Measurements from ENCODE around the gene ZNF22.
A peak's percentile ranks its signal among the peaks of the same experiment; 100 is the strongest.

The ZNF22 gene

GRCh38 chr10:45000752-45001380 is at the start of gene ZNF22:
Gene ZNF22 (plus strand): TSS chr10:45000923. CDS start chr10:45003369, 2,446 bp downstream.
- peak; percentile 52 to 62 for DNase-seq (ENCODE audit: low read depth in 2 of 2)

DNA sequence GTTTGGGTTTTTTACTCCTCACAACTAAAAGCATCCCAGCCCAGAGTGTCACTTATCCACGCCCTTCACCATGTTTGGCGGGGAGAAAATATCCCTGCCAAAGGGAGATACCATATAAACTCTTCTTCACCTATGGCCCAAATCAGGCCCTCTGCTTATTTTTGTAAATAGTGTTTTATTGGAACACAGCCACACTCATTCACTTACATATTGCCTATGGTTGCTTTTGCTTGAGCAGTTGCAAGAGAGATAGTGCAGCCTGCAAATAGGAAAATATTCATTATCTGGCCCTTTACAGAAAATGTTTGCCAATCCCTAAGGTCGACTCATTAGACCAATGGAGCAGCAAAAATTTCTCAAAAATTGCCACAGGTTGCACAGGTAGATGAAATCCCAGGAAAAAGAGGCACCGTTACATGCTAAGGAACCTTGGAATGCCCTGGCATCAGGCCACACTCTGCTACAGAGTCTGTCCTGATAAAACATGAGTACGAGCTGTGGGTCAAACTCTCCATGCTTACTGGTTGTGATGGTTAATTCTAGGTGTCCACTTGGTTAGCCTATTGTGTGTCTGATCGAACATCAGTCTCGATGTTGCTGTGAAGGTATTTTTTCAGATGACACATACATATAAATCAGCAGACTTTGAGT is 49.0 kb upstream of the ZNF22 start:
- no peak for DNase-seq (ENCODE audit: low read depth in 2 of 2)

- DNase-seq (ENCODE audit: low read depth in 2 of 2) = no peak
These were observed 47.9 kb upstream of the ZNF22 start for GRCh38 chr10:44952779-44953231.

- no peak for DNase-seq (ENCODE audit: low read depth in 2 of 2)
These were observed 46.7 kb upstream of the ZNF22 start for GRCh38 chr10:44954042-44954441.

- no peak for DNase-seq (ENCODE audit: low read depth in 2 of 2)
These were observed 45.8 kb upstream of the ZNF22 start for GRCh38 chr10:44954962-44955361.

- DNase-seq (ENCODE audit: low read depth in 2 of 2) = no peak
These were observed 45.2 kb upstream of the ZNF22 start for GRCh38 chr10:44955413-44956070.

- no peak for DNase-seq (ENCODE audit: low read depth in 2 of 2)
These were observed 44.5 kb upstream of the ZNF22 start for GRCh38 chr10:44956226-44956625.

GRCh38 chr10:44956717-44957706 is 43.7 kb upstream of the ZNF22 start:
- no peak for DNase-seq (ENCODE audit: low read depth in 2 of 2)

DNA sequence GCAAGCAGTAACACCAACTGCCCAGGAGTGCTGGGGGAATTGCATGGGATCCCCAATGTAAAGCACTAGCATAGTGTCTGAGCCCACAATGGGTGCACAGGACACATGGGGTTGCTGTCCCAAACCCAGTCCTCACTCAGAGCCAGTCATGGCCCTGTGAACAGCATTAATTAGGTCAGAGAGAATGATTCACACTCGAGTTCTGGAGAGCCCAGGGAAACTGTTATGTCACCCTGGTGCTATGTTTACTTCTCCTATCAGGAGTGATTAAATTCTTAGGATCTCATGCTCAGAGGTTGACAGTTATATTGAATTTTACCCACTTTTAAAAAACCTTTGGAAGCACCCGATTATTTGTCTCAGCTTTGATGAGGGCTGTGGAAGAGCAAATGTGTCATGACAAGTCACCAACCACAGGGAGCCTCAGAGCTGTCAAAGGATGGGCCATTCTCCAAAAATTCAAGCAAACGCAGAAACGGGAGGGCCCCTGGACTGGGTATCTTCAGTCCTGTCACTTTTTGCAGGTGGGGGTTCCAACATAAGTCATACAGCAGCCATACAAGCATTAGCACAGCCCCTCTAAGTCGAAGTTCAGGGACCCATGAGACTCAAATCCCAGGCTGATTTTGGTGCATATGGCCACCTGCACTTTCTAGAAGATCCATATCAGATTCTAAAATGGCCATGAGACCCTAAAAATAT is 42.4 kb upstream of the ZNF22 start:
- DNase-seq (ENCODE audit: low read depth in 2 of 2) = no peak

- no peak for DNase-seq (ENCODE audit: low read depth in 2 of 2)
These were observed 41.9 kb upstream of the ZNF22 start for GRCh38 chr10:44958898-44959246.

DNA sequence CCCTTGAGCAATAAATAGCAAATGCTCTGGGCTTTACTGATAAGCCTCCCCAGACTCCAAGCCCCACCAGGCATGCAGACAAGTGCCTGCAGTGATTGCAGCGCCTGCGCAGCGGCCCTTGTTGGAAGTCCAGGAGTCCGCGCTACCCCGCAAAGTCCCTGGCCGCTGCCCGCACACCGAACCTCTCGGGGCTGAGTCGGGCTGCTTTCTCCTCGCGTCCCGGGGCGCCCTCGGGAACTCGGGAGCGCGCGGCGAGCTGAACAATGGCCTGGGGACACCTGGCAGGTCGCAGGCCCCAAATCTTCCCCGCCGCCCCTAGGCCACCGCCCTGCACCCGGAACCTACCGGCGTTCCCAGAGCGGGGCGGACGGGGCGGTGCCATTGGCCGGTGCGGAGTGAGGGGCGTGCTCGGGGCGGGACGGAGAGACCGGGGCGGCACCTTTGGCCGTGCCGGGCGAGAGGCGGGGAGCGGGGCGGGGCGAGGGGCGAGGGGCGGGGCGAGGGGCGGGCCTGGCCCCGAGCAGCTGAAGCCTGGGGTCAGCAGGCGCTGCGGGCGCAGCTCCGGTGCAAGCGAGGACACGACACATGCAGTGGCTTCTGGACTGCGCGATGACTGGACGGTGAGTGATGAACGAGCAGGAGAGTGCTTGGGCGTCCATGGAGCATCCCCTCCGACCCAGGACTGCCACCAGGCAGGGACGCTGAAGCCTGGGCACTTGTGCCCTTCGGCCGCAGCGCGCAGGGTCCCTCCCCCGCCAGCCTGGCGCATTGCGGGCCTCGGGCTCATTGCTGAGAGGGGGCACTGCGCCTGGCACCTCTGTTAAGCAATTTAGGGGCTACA is 41.3 kb upstream of the ZNF22 start, which contains the start of gene RASSF4:
RASSF4 (plus strand) TSS at position 556 of the 841 bp plus-strand sequence. CDS start 10,401 bp downstream, outside the sequence.
- DNase-seq (ENCODE audit: low read depth in 2 of 2) = peak; percentile 83 to 86

- DNase-seq (ENCODE audit: low read depth in 2 of 2) = no peak
These were observed 40.6 kb upstream of the ZNF22 start for GRCh38 chr10:44960088-44960460.

GRCh38 chr10:44960482-44961229 is 40.1 kb upstream of the ZNF22 start:
- no peak for DNase-seq (ENCODE audit: low read depth in 2 of 2)

DNA sequence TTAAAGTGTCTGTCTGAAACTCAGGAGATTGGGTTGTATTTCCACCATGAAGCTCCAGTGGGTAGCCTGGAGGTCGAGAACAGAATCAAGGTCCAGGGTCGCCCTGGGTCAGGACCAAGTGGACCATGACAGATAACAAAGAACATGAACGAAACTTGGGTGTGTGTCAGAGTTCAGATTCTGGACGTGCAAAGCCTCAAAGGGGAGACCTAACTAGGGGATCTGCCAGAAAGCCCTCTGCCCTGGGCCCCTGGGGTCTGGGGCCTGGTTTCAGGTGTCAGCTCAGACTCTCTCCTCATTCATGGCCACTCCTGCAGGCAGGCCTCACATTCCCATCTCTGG is 39.5 kb upstream of the ZNF22 start:
- DNase-seq (ENCODE audit: low read depth in 2 of 2) = no peak

GRCh38 chr10:44961931-44962750 is 38.6 kb upstream of the ZNF22 start:
- no peak for DNase-seq (ENCODE audit: low read depth in 2 of 2)

- no peak for DNase-seq (ENCODE audit: low read depth in 2 of 2)
These were observed 37.6 kb upstream of the ZNF22 start for GRCh38 chr10:44962870-44963738.

DNA sequence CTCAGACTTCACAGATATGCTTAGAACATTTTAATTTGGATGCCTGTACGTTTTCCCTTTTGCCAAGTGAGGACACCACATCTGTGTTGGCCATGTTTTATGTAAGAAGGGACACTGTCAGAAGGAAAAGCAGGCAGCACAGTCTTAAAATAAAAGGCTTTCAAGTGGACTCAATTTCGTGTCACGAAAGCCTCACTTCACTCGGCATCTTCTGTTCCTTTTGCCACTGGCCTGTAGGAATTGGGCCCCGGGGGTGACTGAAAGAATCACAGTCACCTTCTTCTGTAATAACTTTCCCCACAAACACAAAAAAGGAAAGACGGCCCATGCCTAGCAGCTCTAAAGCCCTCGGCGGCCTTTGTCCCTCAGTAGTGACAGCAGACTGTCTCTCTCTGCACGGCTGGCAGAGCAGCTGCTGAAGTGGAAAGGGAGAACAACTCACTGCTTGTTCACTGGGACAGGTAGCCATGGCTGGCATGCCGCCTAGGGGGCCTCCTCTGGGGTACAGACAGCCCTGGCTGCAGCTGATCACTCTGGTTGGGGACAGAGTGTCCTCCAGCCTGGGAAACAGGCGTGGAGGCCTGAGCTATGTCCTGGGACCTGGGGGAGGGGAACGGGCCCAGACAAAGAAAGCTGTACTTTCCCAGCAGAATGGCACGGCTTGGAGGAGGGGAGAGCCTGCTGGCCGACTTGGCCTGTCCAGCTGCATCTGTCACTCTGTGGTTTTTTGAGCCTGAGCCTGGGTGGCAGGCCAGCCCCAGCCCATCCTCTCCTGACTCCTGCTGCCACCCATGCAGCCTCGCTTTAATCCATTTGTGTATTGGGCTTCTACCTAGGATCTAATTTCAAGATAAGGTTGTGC is 36.7 kb upstream of the ZNF22 start:
- DNase-seq (ENCODE audit: low read depth in 2 of 2) = no peak

Measured in stimulated activated CD8-positive, alpha-beta memory T cell treated with anti-CD3 and anti-CD28 coated beads, Interleukin-2, amount 100 ng/mL, for 1 hour (primary cell).